Smooth muscle cell (in vitro differentiated cells): ENCODE measurements around the gene NBEA. TPM values are rescaled to one million over a fixed set of nuclear protein-coding genes. Genes with fewer than 3 reads are reported as not detected.

ENCODE experiments used
- DNase-seq: peaks from one replicate; lab custom pipeline; 2025; ENCODE audit not compliant: unreplicated experiment; lab: John Stamatoyannopoulos, UW
- H2AFZ ChIP-seq: fragments of 200-600 bp; sonication (generic); 2 replicates; pipeline ENCODE4 v1.6.0; 2016; ENCODE audit warnings: antibody characterized with exemption, low read depth, mild to moderate bottlenecking
- H3F3A ChIP-seq: fragments of 200-600 bp; sonication (generic); 2 replicates; pipeline ENCODE4 v1.6.0; 2017; ENCODE audit warnings: antibody characterized with exemption, low read depth
- H3K27ac ChIP-seq: fragments of 200-600 bp; sonication (generic); 2 replicates; pipeline ENCODE4 v1.5.1; 2016; ENCODE audit warnings: low read depth, mild to moderate bottlenecking
- H3K27me3 ChIP-seq: fragments of 200-600 bp; sonication (generic); 2 replicates; pipeline ENCODE4 v1.6.1; 2016; ENCODE audit warnings: low read depth, mild to moderate bottlenecking
- H3K36me3 ChIP-seq: fragments of 200-600 bp; sonication (generic); 2 replicates; pipeline ENCODE4 v1.5.1; 2016; ENCODE audit warnings: low read depth
- H3K4me1 ChIP-seq: fragments of 200-600 bp; sonication (generic); 2 replicates; pipeline ENCODE4 v1.5.1; 2016; ENCODE audit warnings: low read depth
- H3K4me2 ChIP-seq: fragments of 200-600 bp; sonication (generic); 2 replicates; pipeline ENCODE4 v1.6.0; 2016; ENCODE audit warnings: mild to moderate bottlenecking
- H3K4me3 ChIP-seq: fragments of 200-600 bp; sonication (generic); 2 replicates; pipeline ENCODE4 v1.5.1; 2016; ENCODE audit warnings: mild to moderate bottlenecking
- H3K79me2 ChIP-seq: fragments of 200-600 bp; sonication (generic); 2 replicates; pipeline ENCODE4 v1.6.0; 2016; ENCODE audit warnings: low read depth, mild to moderate bottlenecking
- H3K9ac ChIP-seq: fragments of 200-600 bp; sonication (generic); 2 replicates; pipeline ENCODE4 v1.6.0; 2016; ENCODE audit warnings: low read depth
- H3K9me3 ChIP-seq: fragments of 200-600 bp; sonication (generic); replicated peaks from 2 replicates; pipeline ENCODE4 v1.5.1; 2016; ENCODE audit warnings: low read depth
- H4K20me1 ChIP-seq: fragments of 200-600 bp; sonication (generic); 2 replicates; pipeline ENCODE4 v1.6.0; 2016; ENCODE audit warnings: low read depth
- WGBS: methylation state at CpG from one replicate; pipeline ENCODE4 v1.1.7; 2016; ENCODE audit warnings: low lambda C conversion rate; 5-methylcytosine and 5-hydroxymethylcytosine counted together
- polyA plus RNA-seq: library from polyadenylated mRNA; unstranded; fragments of >200 nt; fragmentation: Nextera tagmentation; extraction: Ambion mirVana; gene quantifications from 2 replicates; pipeline ENCODE4 v1.2.1, GENCODE V29; 2016
- total RNA-seq: library from RNA; depleted of rRNA; stranded (reverse); fragments of >200 nt; gene quantifications from 2 replicates; pipeline ENCODE4 v1.2.3, GENCODE V29; 2014
- TF ChIP-seq, protein P1 (sequence below): fragments of 200-600 bp; sonication (generic); IDR thresholded peaks from 2 replicates; pipeline ENCODE4 v1.5.1; 2017; ENCODE audit warnings: borderline replicate concordance, mild to moderate bottlenecking, antibody characterized with exemption; ENCODE audit not compliant: insufficient read depth, poor library complexity, severe bottlenecking

Gene NBEA
- total and polyA plus RNA-seq, 2 experiments from 2014 or later: 3.6 to 11.7 TPM

DNA sequence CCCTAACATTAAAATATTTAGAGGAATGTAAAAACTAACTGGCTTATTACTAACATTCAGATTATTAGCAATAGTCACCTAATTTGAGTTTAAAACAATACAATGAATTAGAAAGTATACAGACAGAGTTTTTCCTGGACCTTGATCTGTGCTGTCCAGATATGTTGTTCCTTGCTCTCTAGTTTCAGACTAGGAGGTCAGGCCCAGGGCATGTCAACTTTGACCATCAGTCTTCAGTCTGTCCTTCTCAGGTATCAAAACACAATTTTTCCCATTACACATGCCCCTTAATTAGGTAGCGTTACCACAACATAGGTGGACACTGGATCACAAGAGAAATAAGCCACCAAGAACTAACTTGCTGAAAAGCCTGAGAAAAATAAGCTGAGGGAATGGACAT is 337.4 kb downstream of the NBEA start:
- H3K79me2 ChIP-seq: no peaks in the 10 kb centered on the region
- no peak for DNase-seq
- H2AFZ ChIP-seq: no peak overlapping the region
- TF ChIP-seq, protein P1, sequence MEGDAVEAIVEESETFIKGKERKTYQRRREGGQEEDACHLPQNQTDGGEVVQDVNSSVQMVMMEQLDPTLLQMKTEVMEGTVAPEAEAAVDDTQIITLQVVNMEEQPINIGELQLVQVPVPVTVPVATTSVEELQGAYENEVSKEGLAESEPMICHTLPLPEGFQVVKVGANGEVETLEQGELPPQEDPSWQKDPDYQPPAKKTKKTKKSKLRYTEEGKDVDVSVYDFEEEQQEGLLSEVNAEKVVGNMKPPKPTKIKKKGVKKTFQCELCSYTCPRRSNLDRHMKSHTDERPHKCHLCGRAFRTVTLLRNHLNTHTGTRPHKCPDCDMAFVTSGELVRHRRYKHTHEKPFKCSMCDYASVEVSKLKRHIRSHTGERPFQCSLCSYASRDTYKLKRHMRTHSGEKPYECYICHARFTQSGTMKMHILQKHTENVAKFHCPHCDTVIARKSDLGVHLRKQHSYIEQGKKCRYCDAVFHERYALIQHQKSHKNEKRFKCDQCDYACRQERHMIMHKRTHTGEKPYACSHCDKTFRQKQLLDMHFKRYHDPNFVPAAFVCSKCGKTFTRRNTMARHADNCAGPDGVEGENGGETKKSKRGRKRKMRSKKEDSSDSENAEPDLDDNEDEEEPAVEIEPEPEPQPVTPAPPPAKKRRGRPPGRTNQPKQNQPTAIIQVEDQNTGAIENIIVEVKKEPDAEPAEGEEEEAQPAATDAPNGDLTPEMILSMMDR: no peak
- H3K9ac ChIP-seq: no peak overlapping the region
- H3K4me3 ChIP-seq: no peak overlapping the region
- no peaks in the 10 kb centered on the region for H3K4me1 ChIP-seq
- no peaks in the 10 kb centered on the region for H3K27me3 ChIP-seq
- H3K27ac ChIP-seq: no peak overlapping the region
- 91% methylated on average over 1 of the region's 1 CpG for WGBS
- H3F3A ChIP-seq: no peaks in the 10 kb centered on the region
- H3K36me3 ChIP-seq: no peaks in the 10 kb centered on the region
- no peaks in the 10 kb centered on the region for H3K9me3 ChIP-seq
- H4K20me1 ChIP-seq: no peaks in the 10 kb centered on the region
- H3K4me2 ChIP-seq: no peak overlapping the region

DNA sequence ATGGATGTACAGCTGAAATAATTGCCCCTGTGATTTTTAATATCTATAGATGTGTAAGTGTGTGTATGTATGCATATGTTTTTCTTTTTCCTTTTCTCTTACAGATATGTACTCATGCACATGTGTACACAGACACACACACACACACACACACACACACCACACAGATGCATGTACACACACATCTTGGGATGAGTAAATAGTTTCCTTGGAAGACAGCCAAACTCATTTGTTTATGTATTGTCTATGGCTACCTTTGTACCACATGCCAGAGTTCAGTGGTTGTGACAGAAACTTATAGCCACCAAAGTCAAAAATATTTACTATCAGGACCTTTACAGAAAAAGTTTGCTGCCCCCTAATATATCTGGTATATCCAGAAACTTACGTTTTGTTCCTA is 341.8 kb downstream of the NBEA start:
- H2AFZ ChIP-seq: no peak overlapping the region
- H4K20me1 ChIP-seq: no peaks in the 10 kb centered on the region
- H3K4me1 ChIP-seq: no peaks in the 10 kb centered on the region
- H3K79me2 ChIP-seq: no peaks in the 10 kb centered on the region
- H3K4me3 ChIP-seq: no peak overlapping the region
- 83% methylated on average over 1 of the region's 1 CpG for WGBS
- TF ChIP-seq, protein P1: no peak
- no peak overlapping the region for H3K9ac ChIP-seq
- H3K9me3 ChIP-seq: no peaks in the 10 kb centered on the region
- H3K27ac ChIP-seq: no peak overlapping the region
- no peaks in the 10 kb centered on the region for H3F3A ChIP-seq
- H3K4me2 ChIP-seq: no peak overlapping the region
- no peaks in the 10 kb centered on the region for H3K36me3 ChIP-seq
- H3K27me3 ChIP-seq: no peaks in the 10 kb centered on the region
- no peak for DNase-seq

DNA sequence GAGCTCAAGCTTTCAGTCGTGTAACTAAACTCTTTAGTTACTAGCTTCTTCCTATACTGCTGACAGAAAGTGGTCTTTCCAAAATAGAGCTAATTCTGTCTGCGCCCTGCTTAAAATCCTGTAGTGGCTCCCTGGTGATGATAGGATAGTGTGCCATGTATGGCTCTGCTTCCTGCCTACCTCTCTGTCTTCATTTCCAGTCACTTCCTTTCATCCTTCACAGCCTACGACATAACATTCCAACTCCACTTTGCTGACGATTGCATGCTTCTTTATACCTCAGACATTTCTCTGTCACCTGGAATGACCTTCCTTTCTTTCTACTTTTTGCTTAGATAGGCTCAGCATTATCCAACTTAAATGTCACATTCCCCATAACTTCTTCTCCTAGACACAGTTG is 343.6 kb downstream of the NBEA start:
- no peaks in the 10 kb centered on the region for H3K4me1 ChIP-seq
- TF ChIP-seq, protein P1: no peak
- no peak overlapping the region for H2AFZ ChIP-seq
- H3K4me2 ChIP-seq: no peak overlapping the region
- H3F3A ChIP-seq: no peaks in the 10 kb centered on the region
- H3K79me2 ChIP-seq: no peaks in the 10 kb centered on the region
- no peak overlapping the region for H3K4me3 ChIP-seq
- H3K27ac ChIP-seq: no peak overlapping the region
- H3K9ac ChIP-seq: no peak overlapping the region
- H3K36me3 ChIP-seq: no peaks in the 10 kb centered on the region
- WGBS: 80% methylated on average over 4 of the region's 4 CpGs
- no peak for DNase-seq
- H4K20me1 ChIP-seq: no peaks in the 10 kb centered on the region
- H3K27me3 ChIP-seq: no peaks in the 10 kb centered on the region
- H3K9me3 ChIP-seq: no peaks in the 10 kb centered on the region

GRCh38 chr13:35292329-35292728 is 350.3 kb downstream of the NBEA start:
- Histone ChIP-seq H4K20me1 (no peaks in the 10 kb centered on the region), H3K9me3 (no peaks in the 10 kb centered on the region), H3K4me1 (peaks cover 3% of the 10 kb centered on the region), H3K9ac (no peak overlapping the region), H2AFZ (no peak overlapping the region), H3K27me3 (no peaks in the 10 kb centered on the region), H3K79me2 (no peaks in the 10 kb centered on the region), H3K27ac (no peak overlapping the region), H3F3A (no peaks in the 10 kb centered on the region), H3K36me3 (no peaks in the 10 kb centered on the region), H3K4me2 (no peak overlapping the region), H3K4me3 (no peak overlapping the region)
- 95% methylated on average over 1 of the region's 1 CpG for WGBS
- TF ChIP-seq, protein P1: no peak
- no peak for DNase-seq
